MCF 10A (cell line): Measurements from ENCODE around the gene TMEM72. TPM values are rescaled to one million over a fixed set of nuclear protein-coding genes. Genes with fewer than 3 reads are reported as not detected.
A peak's percentile ranks its signal among the peaks of the same experiment; 100 is the strongest.

Source experiments
- BruUV-seq: library from RNA; stranded (reverse); fragments of 400-500 nt; replicated peaks from 2 replicates; lab custom pipeline; 2021; lab: Mats Ljungman, UMichigan
- CTCF ChIA-PET: fragments of 300-600 bp; sonication (Branson Sonifier 250); formaldehyde crosslinking; extraction: SDS; loops from one replicate; lab custom pipeline; 2021; ENCODE audit warnings: antibody characterized with exemption, inconsistent platforms; lab: Yijun Ruan, JAX
- POLR2A ChIA-PET: fragments of 300-600, 350-650 bp; sonication (Branson Sonifier 250); formaldehyde crosslinking; extraction: SDS; loops from one replicate; lab custom pipeline; 2020; ENCODE audit warnings: antibody characterized with exemption, inconsistent platforms; lab: Yijun Ruan, JAX
- DNase-seq: peaks from one replicate; pipeline ENCODE4 v3.0.0-alpha.2; 2018; ENCODE audit not compliant: unreplicated experiment
- H3K27ac Mint-ChIP-seq: one replicate; pipeline ENCODE4 v1.8.0; 2022; ENCODE audit warnings: mild to moderate bottlenecking, low read depth, mixed read lengths; ENCODE audit not compliant: unreplicated experiment
- H3K27me3 Mint-ChIP-seq: one replicate; pipeline ENCODE4 v1.8.0; 2022; ENCODE audit warnings: mixed read lengths; ENCODE audit not compliant: insufficient read depth, unreplicated experiment
- H3K36me3 Mint-ChIP-seq: one replicate; pipeline ENCODE4 v1.8.0; 2022; ENCODE audit warnings: mild to moderate bottlenecking, moderate library complexity, mixed read lengths; ENCODE audit not compliant: insufficient read depth, unreplicated experiment
- H3K4me1 Mint-ChIP-seq: one replicate; pipeline ENCODE4 v1.8.0; 2022; ENCODE audit warnings: mixed read lengths; ENCODE audit not compliant: insufficient read depth, unreplicated experiment
- H3K4me3 Mint-ChIP-seq: one replicate; pipeline ENCODE4 v1.8.0; 2022; ENCODE audit warnings: mild to moderate bottlenecking, moderate library complexity, mixed read lengths; ENCODE audit not compliant: unreplicated experiment
- H3K9me3 Mint-ChIP-seq: one replicate; pipeline ENCODE4 v1.8.0; 2022; ENCODE audit warnings: mixed read lengths; ENCODE audit not compliant: unreplicated experiment
- intact Hi-C: fragments of 100-400 bp; cut with micrococcal nuclease; formaldehyde crosslinking; loops from 2 replicates; pipeline ENCODE4 v1.14.1; 2022
- total RNA-seq: library from RNA; stranded (reverse); gene quantifications from 2 replicates; pipeline ENCODE4 v1.2.3, GENCODE V29; 2022
- TF ChIP-seq, protein P1 (sequence below): fragments of 200-600 bp; IDR thresholded peaks from one replicate; pipeline ENCODE4 v1.8.0; 2022; ENCODE audit warnings: antibody characterized with exemption, mild to moderate bottlenecking; ENCODE audit not compliant: unreplicated experiment

The TMEM72 gene
- total RNA-seq, 1 experiment from 2014 or later: not detected

DNA sequence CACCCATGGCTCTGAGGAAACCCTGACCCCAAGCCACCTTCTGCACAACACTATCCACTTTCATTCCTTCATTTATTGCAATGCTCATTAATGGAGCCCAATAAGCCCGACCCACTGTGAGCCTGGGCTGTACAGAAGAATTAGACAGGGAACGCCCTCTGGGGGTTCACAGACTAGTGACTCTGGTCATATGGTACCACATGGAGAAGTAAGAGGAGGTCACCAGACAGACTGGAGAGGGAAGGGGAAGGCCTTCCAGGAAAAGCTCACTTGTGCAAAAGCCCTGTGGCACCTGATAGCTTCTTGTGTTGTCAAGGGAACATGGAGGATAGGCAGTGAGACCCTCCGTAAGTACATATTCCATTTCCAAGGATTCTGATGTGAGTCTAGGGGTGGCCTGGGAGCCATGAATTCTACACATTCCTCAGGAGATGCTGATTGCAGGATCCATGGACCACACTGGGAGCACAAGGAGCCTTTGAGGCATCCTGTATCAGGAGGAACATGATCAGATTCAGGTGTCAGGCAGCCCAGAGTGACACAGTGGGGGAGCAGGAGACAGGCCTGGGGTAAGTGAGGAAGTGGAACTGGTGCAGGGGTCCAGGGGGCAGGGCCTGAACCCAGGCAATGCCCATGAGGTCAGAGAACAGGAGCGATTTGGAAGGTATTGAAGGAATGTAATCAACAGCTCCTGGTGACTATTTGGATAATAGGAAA lies 19.9 kb downstream of the TMEM72 start:
- BruUV-seq: no TSS peak
- Mint-ChIP-seq H3K4me3 (no peak overlapping the region), H3K27ac (no peak overlapping the region), H3K9me3 (peaks cover 6% of the 10 kb centered on the region), H3K27me3 (peaks cover 18% of the 10 kb centered on the region), H3K36me3 (no peaks in the 10 kb centered on the region), H3K4me1 (peaks cover 6% of the 10 kb centered on the region)
- ChIA-PET POLR2A (no interaction called here), CTCF (interaction anchor here (0.6 to 3.9 kb wide), 6 partner anchors 9 to 110 kb away, joined by 3 to 22 read pairs (median 7); partner anchors contain the start of gene DEPP1)
- TF ChIP-seq, protein P1, sequence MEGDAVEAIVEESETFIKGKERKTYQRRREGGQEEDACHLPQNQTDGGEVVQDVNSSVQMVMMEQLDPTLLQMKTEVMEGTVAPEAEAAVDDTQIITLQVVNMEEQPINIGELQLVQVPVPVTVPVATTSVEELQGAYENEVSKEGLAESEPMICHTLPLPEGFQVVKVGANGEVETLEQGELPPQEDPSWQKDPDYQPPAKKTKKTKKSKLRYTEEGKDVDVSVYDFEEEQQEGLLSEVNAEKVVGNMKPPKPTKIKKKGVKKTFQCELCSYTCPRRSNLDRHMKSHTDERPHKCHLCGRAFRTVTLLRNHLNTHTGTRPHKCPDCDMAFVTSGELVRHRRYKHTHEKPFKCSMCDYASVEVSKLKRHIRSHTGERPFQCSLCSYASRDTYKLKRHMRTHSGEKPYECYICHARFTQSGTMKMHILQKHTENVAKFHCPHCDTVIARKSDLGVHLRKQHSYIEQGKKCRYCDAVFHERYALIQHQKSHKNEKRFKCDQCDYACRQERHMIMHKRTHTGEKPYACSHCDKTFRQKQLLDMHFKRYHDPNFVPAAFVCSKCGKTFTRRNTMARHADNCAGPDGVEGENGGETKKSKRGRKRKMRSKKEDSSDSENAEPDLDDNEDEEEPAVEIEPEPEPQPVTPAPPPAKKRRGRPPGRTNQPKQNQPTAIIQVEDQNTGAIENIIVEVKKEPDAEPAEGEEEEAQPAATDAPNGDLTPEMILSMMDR: no peak
- intact Hi-C loops: loop anchor here (10.0 kb wide), 1 partner anchor 304 kb away; no protein-coding TSS in a partner anchor
- no peak for DNase-seq

DNA sequence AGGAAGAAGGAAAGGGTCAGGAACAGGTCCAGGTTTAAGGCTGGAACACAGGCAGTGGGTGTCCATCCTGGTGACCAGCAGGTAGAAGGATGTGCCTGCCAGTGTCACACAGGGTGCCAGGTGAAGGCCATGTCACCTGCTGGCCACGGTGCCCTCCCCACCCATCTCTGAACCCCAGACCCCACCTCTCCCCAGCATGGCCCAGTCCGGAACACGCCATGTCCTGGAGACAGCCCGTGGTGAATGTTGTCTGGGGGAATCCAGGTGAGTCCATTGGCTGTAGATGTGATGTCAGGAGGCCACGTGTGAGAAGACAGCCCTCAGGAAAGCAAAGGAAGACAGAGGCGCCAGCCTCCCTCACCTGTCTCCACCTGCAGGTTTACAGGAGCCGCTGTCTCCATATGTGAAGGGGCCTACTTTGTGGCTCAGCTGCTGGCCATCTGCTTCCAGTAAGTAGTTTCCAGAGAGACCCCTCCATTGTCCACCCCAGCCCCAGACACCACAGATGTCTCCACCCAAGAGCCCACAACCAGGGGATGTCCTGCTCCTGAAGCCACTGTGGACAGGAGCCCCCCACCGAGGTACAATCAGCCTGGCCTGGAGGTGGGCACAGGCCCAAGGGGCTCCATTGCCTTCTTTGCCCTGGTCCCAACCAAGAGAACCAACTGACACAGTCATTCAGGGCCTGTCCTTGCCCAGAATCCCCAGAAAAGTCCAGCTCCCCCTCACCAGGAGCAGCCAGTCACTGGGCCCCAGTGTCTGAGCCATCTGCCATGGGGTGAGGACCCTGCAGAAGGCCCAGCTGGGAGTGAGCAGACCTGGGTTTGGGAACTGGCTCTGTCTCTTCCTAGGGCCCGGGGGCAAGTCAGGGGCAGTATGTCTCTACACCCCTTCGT lies 20.7 kb downstream of the TMEM72 start:
- Mint-ChIP-seq H3K4me3 (no peak overlapping the region), H3K27me3 (peaks cover 18% of the 10 kb centered on the region), H3K4me1 (peaks cover 6% of the 10 kb centered on the region), H3K9me3 (peaks cover 6% of the 10 kb centered on the region), H3K27ac (no peak overlapping the region), H3K36me3 (no peaks in the 10 kb centered on the region)
- intact Hi-C loops: loop anchor here (1.0 to 10.0 kb wide), 3 partner anchors 43 to 303 kb away; partner anchors contain the start of gene ZNF22
- TF ChIP-seq, protein P1: no peak
- BruUV-seq: no TSS peak
- CTCF ChIA-PET: interaction anchor here (0.6 to 3.9 kb wide), 27 partner anchors 9 to 1262 kb away, joined by 3 to 28 read pairs (median 5); partner anchors contain the start of genes DEPP1 and ZNF22
- POLR2A ChIA-PET: interaction anchor here (0.6 kb wide), 1 partner anchor 29 kb away, joined by 3 read pairs; no protein-coding TSS in a partner anchor
- DNase-seq: no peak

DNA sequence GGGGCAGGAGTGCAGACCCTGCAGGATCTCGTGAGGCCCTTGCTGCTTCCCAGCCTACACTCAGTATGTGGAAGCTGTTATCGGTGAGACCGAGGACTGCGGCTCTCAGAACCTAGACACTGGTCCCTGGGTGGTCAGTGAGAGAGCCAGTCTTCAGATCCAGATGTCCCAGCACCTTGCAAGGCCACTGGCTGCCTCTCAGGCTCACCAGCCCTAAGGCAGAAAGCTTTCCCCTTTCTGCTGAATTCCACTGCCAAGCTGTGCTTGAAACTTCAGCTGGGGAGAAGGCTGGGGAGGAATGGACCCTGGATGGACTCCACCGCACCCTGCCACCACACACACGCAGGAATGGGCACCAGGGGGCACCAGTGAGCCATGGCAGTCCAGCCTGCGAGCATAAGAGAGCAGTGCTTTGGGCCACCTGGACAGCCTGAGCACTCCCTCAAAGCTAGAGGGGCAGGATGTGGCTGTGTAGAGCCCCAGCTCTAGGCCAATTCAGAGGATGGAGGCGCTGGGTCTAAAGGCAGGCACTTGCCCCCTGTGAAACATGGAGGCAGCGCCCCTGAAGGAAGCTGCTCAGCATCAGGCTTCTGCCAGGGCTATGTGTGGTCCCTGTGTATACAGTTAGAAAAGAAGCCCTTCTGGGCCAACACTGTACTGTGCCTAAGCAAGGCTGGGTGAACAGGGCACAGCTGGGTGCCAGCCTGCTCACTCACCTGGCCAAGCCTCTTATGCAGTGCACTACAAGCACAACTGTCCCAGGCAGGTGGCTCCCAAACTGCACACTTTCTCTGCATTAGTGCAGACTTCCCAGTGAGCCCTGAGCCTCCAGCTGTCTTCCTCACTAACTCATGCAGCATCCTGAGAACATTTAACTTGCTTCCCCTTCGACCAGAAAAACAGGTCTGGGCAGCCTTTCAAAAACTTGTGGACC lies 21.6 kb downstream of the TMEM72 start:
- intact Hi-C loops: loop anchor here (1.0 to 10.0 kb wide), 3 partner anchors 43 to 302 kb away; partner anchors contain the start of gene ZNF22
- Mint-ChIP-seq H3K4me1 (peaks cover 6% of the 10 kb centered on the region), H3K9me3 (peaks cover 6% of the 10 kb centered on the region)

More for the DNA sequence above, 21.6 kb downstream of the TMEM72 start:
- Mint-ChIP-seq H3K27me3 (peaks cover 18% of the 10 kb centered on the region), H3K27ac (no peak overlapping the region), H3K36me3 (no peaks in the 10 kb centered on the region), H3K4me3 (no peak overlapping the region)
- CTCF ChIA-PET: interaction anchor here (0.5 to 3.9 kb wide), 38 partner anchors 8 to 1289 kb away, joined by 3 to 28 read pairs (median 4); partner anchors contain the start of genes DEPP1 and ZNF22
- peak; percentile 75 for DNase-seq
- no TSS peak for BruUV-seq
- TF ChIP-seq, protein P1: peak; percentile 96
- POLR2A ChIA-PET: interaction anchor here (0.6 kb wide), 1 partner anchor 23 kb away, joined by 5 read pairs; no protein-coding TSS in a partner anchor
